Cardiac ventricle fibroblast (primary cell): ENCODE data around the gene ENTPD1. TPM values are rescaled to one million over a fixed set of nuclear protein-coding genes. Genes with fewer than 3 reads are reported as not detected.

Experiments used
- total RNA-seq: library from RNA; depleted of rRNA; stranded (reverse); fragments of >200 nt; gene quantifications from 2 replicates; pipeline ENCODE4 v1.2.3, GENCODE V29; 2015

ENTPD1 gene
- 0.49 and 0.75 TPM in 2 replicates for total RNA-seq

GRCh38 chr10:95756041-95756761, at the start of gene ENTPD1:
Gene ENTPD1, plus strand, starts transcription at chr10:95756163. Its CDS starts 77 bp downstream, at chr10:95756240.

GRCh38 chr10:95907456-95908253, 151.7 kb downstream of the ENTPD1 start, which contains the start of gene CC2D2B:
Gene CC2D2B, plus strand, starts transcription at chr10:95907975. Its CDS starts 3,349 bp downstream, at chr10:95911324.

Other genes starting within 250 kb of the ENTPD1 start
- 1.00 and 2.4 TPM in 2 replicates for gene SORBS1, start 194.8 kb upstream of the ENTPD1 start, total RNA-seq
- 96.5 and 97.5 TPM in 2 replicates for gene ALDH18A1, start 99.5 kb upstream of the ENTPD1 start, total RNA-seq
- 27.2 and 33.6 TPM in 2 replicates for gene TCTN3, start 62.2 kb upstream of the ENTPD1 start, total RNA-seq
- gene CC2D2B, start 151.8 kb downstream of the ENTPD1 start, total RNA-seq, result not detected in 2 replicates